Panc1 (cell line): ENCODE data around the gene RNF130.

ENCODE experiments used
- CTCF ChIP-seq: fragments of 450-650 bp; IDR thresholded peaks from 2 replicates; pipeline ENCODE4 v1.5.1; 2017; ENCODE audit warnings: mild to moderate bottlenecking
- POLR2AphosphoS5 ChIP-seq: IDR thresholded peaks from 2 replicates; pipeline ENCODE4 v1.6.1; 2012; ENCODE audit warnings: mild to moderate bottlenecking, low read depth, low read length, moderate library complexity
- REST ChIP-seq, 2 experiments: IDR thresholded peaks; 2 replicates each; pipeline ENCODE4 v1.6.1; 2011 to 2012; ENCODE audit warnings: low read depth in 2 of 2, control low read depth in 1 of 2, low read length in 1 of 2, mild to moderate bottlenecking in 1 of 2, moderate library complexity in 1 of 2; ENCODE audit not compliant: insufficient read depth in 1 of 2
- SIN3A ChIP-seq: IDR thresholded peaks from 2 replicates; pipeline ENCODE4 v1.6.1; 2012; ENCODE audit warnings: low read depth, mild to moderate bottlenecking, low read length, moderate library complexity, borderline replicate concordance; ENCODE audit not compliant: insufficient read depth
- TCF7L2 ChIP-seq: IDR thresholded peaks from 2 replicates; pipeline ENCODE4 v1.6.1; 2011; ENCODE audit warnings: mild to moderate bottlenecking, low read depth, low read length, inconsistent platforms

- TF ChIP-seq CTCF = no peak
- no peak for TF ChIP-seq REST (IDR thresholded peaks at IDR 0.05; ENCODE audit: insufficient read depth in 1 of 2, low read depth in 2 of 2, low read length in 1 of 2)
- TF ChIP-seq POLR2AphosphoS5 = no peak
- no peak for TF ChIP-seq SIN3A
- TF ChIP-seq TCF7L2 = no peak
Measured at GRCh38 chr5:180115326-180116076, 43.9 kb upstream of the RNF130 start.
